Cardiac fibroblast (primary cell): ENCODE results near the gene INPP5J.

Experiments used
- DNase-seq, 2 donors: peaks; one replicate each; pipeline versions ENCODE4 v3.0.0 to v3.0.0-alpha.2; 2010; ENCODE audit warnings: low read depth in 2 of 2
- H3K4me3 ChIP-seq, 2 donors: replicated peaks in 1 of 2; 1 replicate in 1 of 2; 2 replicates in 1 of 2; pipeline ENCODE4 v1.5.1; 2011; ENCODE audit warnings: low read depth in 2 of 2, low read length in 2 of 2, mild to moderate bottlenecking in 2 of 2, moderate library complexity in 1 of 2
- TF ChIP-seq, protein P1 (sequence below): IDR thresholded peaks from one replicate; pipeline ENCODE4 v1.5.1; 2011; ENCODE audit warnings: low read depth, mild to moderate bottlenecking, low read length, inconsistent platforms

INPP5J gene

GRCh38 chr22:31090217-31091085, 32.3 kb upstream of the INPP5J start:
- no peak overlapping the region for H3K4me3 ChIP-seq
- no peak for DNase-seq
- TF ChIP-seq, protein P1, sequence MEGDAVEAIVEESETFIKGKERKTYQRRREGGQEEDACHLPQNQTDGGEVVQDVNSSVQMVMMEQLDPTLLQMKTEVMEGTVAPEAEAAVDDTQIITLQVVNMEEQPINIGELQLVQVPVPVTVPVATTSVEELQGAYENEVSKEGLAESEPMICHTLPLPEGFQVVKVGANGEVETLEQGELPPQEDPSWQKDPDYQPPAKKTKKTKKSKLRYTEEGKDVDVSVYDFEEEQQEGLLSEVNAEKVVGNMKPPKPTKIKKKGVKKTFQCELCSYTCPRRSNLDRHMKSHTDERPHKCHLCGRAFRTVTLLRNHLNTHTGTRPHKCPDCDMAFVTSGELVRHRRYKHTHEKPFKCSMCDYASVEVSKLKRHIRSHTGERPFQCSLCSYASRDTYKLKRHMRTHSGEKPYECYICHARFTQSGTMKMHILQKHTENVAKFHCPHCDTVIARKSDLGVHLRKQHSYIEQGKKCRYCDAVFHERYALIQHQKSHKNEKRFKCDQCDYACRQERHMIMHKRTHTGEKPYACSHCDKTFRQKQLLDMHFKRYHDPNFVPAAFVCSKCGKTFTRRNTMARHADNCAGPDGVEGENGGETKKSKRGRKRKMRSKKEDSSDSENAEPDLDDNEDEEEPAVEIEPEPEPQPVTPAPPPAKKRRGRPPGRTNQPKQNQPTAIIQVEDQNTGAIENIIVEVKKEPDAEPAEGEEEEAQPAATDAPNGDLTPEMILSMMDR = no peak

DNA sequence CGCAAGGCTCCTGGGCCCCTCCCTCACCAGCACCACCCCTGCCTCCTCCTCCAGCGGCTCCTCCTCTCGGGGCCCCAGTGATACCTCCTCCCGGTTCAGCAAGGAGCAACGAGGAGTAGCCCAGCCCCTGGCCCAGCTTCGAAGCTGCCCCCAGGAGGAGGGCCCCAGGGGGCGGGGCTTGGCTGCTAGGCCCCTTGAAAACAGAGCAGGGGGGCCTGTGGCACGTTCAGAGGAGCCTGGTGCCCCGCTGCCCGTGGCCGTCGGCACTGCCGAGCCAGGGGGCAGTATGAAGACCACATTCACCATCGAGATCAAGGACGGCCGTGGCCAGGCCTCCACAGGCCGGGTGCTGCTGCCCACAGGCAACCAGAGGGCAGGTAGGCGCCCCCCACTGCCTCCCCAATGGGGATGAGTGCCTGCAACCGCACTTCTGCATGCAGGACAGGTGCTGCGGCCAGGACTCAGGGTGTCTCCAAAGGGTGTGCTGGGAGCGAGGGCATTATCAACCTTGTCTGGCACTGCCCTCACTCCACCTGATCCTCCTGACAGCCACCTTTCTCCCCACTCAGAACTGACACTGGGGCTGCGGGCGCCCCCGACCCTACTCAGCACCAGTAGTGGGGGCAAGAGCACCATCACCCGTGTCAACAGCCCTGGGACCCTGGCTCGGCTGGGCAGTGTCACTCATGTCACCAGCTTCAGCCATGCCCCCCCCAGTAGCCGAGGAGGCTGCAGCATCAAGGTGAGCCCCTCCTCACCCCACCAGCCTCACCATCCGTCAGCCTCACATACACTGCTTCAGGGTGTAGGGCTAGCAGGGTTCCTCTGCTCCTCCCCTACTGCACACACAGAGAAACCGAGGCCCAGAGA, 31.4 kb upstream of the INPP5J start:
- TF ChIP-seq, protein P1 = no peak
- DNase-seq = no peak
- no peak overlapping the region for H3K4me3 ChIP-seq

- TF ChIP-seq, protein P1 = no peak
- H3K4me3 ChIP-seq = no peak overlapping the region
- no peak for DNase-seq
These were observed 30.6 kb upstream of the INPP5J start for GRCh38 chr22:31092161-31092560.

GRCh38 chr22:31093086-31093850, 29.5 kb upstream of the INPP5J start:
- TF ChIP-seq, protein P1 = no peak
- no peak for DNase-seq
- H3K4me3 ChIP-seq = no peak overlapping the region

DNA sequence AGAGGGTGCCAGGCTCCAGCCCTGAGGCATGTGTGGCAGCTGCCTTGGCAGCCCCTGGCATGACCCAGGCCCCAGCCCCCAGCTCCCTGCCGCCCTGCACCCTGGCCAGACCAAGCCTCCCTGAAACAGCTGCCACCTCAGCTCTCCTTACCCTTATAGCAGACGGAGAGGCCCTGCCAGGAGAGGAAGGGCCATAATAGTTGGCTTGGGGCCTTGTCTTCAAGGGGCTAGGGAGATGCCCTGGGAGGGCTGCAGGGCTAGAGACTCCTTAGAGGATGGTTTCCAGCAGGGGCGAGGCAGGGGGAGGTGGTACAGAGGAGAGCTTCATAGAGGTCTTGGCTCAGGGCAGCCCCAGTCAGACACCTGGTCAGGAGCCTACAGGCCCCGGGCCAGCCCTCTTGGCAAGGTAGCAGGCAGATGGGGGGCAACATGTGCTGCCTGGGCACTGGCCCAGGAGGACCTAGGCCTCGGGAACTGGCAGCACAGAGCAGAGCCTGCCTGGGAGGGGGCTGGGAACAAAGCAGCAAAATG, 28.7 kb upstream of the INPP5J start:
- DNase-seq = no peak
- no peak overlapping the region for H3K4me3 ChIP-seq
- TF ChIP-seq, protein P1 = no peak

DNA sequence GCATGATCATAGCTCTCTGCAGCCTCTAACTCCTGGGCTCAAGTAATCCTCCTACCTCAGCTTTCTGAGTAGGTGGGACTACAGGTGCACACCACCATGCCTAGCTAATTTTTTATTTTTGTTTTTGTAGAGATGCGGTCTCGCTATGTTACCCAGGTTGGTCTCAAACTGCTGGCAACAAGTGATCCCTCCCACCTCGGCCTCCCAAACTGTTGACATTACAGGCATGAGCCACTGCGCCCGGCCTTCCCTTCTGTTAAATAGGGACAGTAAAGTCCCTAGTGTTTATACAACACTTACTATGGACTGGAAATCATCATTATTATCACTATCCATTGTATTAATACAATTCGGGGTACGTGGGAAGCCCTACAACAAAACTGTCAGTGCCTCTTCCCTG, 28.0 kb upstream of the INPP5J start:
- TF ChIP-seq, protein P1 = no peak
- H3K4me3 ChIP-seq = no peak overlapping the region
- no peak for DNase-seq
